Left lobe of liver (tissue), 1 donor: ENCODE results near the gene PPAN. TPM values are rescaled to one million over a fixed set of nuclear protein-coding genes. Genes with fewer than 3 reads are reported as not detected.

ENCODE experiments used
- total RNA-seq: library from RNA; stranded (reverse); gene quantifications from one replicate; pipeline ENCODE4 v1.2.1, GENCODE V29; 2021
- donor health status: DM: no; HTN: yes; CAD: no.

The PPAN gene
- total RNA-seq, 1 donor from 2014 or later, result 13.0 TPM

Other genes with a start within 250 kb of the PPAN start
- 29.0 TPM for gene OLFM2, start 169.8 kb upstream of the PPAN start, total RNA-seq
- 24.3 TPM for gene COL5A3, start 95.9 kb upstream of the PPAN start, total RNA-seq
- gene RDH8, start 92.9 kb upstream of the PPAN start, total RNA-seq, result not detected
- gene SHFL, start 20.0 kb upstream of the PPAN start, total RNA-seq, result 72.7 TPM
- gene ANGPTL6, start 3.7 kb upstream of the PPAN start, total RNA-seq, result 17.9 TPM
- 6.6 TPM for gene P2RY11, start 5.3 kb downstream of the PPAN start, total RNA-seq
- gene EIF3G, start 13.5 kb downstream of the PPAN start, total RNA-seq, result 84.6 TPM
- gene DNMT1, start 88.6 kb downstream of the PPAN start, total RNA-seq, result 21.5 TPM
- 1.9 TPM for gene S1PR2, start 125.0 kb downstream of the PPAN start, total RNA-seq
- gene MRPL4, start 145.9 kb downstream of the PPAN start, total RNA-seq, result 43.3 TPM
- gene ICAM1, start 164.8 kb downstream of the PPAN start, total RNA-seq, result 5.9 TPM
- 0.15 TPM for gene ICAM4, start 180.6 kb downstream of the PPAN start, total RNA-seq
- 0.30 TPM for gene ICAM5, start 183.6 kb downstream of the PPAN start, total RNA-seq
- gene ZGLP1, start 203.5 kb downstream of the PPAN start, total RNA-seq, result 4.2 TPM
- 11.0 TPM for gene FDX2, start 209.7 kb downstream of the PPAN start, total RNA-seq
- 11.3 TPM for gene RAVER1, start 227.2 kb downstream of the PPAN start, total RNA-seq
- gene ICAM3, start 233.3 kb downstream of the PPAN start, total RNA-seq, result 38.6 TPM